Upper lobe of left lung (tissue), 6 donors: ENCODE measurements around the gene GNG7. TPM values are rescaled to one million over a fixed set of nuclear protein-coding genes. Genes with fewer than 3 reads are reported as not detected.

Source experiments
- ATAC-seq, 2 donors: fragments of 200-7000 bp; cut with Tn5 transposase; one replicate each; pipeline ENCODE4 v1.9.1; 2022; ENCODE audit warnings: mild to moderate bottlenecking in 2 of 2, moderate library complexity in 2 of 2; ENCODE audit not compliant: low FRiP score in 2 of 2
- DNase-seq, 2 donors: peaks; one replicate each; pipeline ENCODE4 v3.0.0-alpha.2; 2019 to 2020
- H3K27ac ChIP-seq, 4 donors: fragments of 200-600 bp; sonication (generic); one replicate each; pipeline ENCODE4 v1.5.1; 2016 to 2019
- H3K27me3 ChIP-seq, 4 donors: fragments of 200-600 bp; sonication (generic); one replicate each; pipeline ENCODE4 v1.5.1; 2017 to 2019
- H3K36me3 ChIP-seq, 4 donors: fragments of 200-600 bp; sonication (generic); one replicate each; pipeline ENCODE4 v1.5.1; 2016 to 2019
- H3K4me1 ChIP-seq, 4 donors: fragments of 200-600 bp; sonication (generic); one replicate each; pipeline ENCODE4 v1.5.1; 2018 to 2019
- H3K4me3 ChIP-seq, 4 donors: fragments of 200-600 bp; sonication (generic); one replicate each; pipeline ENCODE4 v1.5.1; 2017 to 2019; ENCODE audit warnings: mild to moderate bottlenecking in 2 of 4, moderate library complexity in 1 of 4
- H3K9me3 ChIP-seq, 4 donors: fragments of 200-600 bp; sonication (generic); one replicate each; pipeline ENCODE4 v1.5.1; 2018 to 2019
- CTCF ChIP-seq, 6 experiments: fragments of 450-650 bp in 4 of 6; fragments of 200-600 bp in 2 of 6; sonication (generic) in 2 of 6; IDR thresholded peaks; one replicate each; pipeline ENCODE4 v1.5.1; 2016 to 2019; ENCODE audit warnings: antibody characterized with exemption in 6 of 6
- EP300 ChIP-seq, 4 donors: sonication (generic); formaldehyde crosslinking; IDR thresholded peaks; one replicate each; pipeline ENCODE4 v1.5.1; 2017; ENCODE audit warnings: antibody characterized with exemption in 4 of 4, control low read depth in 2 of 4
- POLR2A ChIP-seq, 4 donors: fragments of 450-650 bp; IDR thresholded peaks; one replicate each; pipeline ENCODE4 v1.5.1; 2016 to 2017; ENCODE audit warnings: antibody characterized with exemption in 4 of 4, mild to moderate bottlenecking in 2 of 4
- POLR2AphosphoS5 ChIP-seq, 2 donors: sonication (generic); formaldehyde crosslinking; IDR thresholded peaks; one replicate each; pipeline ENCODE4 v1.5.1; 2017; ENCODE audit warnings: antibody characterized with exemption in 2 of 2
- WGBS, 2 donors: methylation state at CpG; one replicate each; pipeline ENCODE4 v1.1.5; 2017 to 2018; 5-methylcytosine and 5-hydroxymethylcytosine counted together
- total RNA-seq, 6 donors: library from RNA; depleted of rRNA in 4 of 6; stranded (reverse); fragments of >200 nt in 4 of 6; gene quantifications; one replicate each; pipeline versions ENCODE4 v1.1.0 to v1.2.1, GENCODE V29; 2016 to 2021
- donor health status: DM: no; HTN: no; CAD: no; lungs with moderate emphysema.
- donor health status: DM: no; HTN: yes; CAD: no; lungs with severe emphysema.

GNG7 gene
- total RNA-seq, 6 donors from 2014 or later = 3.5 to 7.7 (median 7.1) TPM

GRCh38 chr19:2578901-2579677 lies 123.4 kb downstream of the GNG7 start:
- peaks cover 28 to 49% (median 29%) of the 10 kb centered on the region in 4 donors for H3K4me1 ChIP-seq
- WGBS, 2 donors = 1 to 4% methylated on average over 23 to 36 of the region's 47 CpGs
- peak; percentile 95 to 96 for DNase-seq
- ATAC-seq = peak; percentile 86 to 91
- H3K4me3 ChIP-seq = peak overlapping the region; percentile 9 to 50 (median 37)
- TF ChIP-seq CTCF (IDR thresholded peaks at IDR 0.05) (peak; percentile 92 to 98 (median 97)), EP300 (IDR thresholded peaks at IDR 0.05) (peak in 3 of 4 donors; percentile 20 to 92 (median 90)), POLR2A (IDR thresholded peaks at IDR 0.05) (peak in 3 of 4 donors; percentile 14 to 63 (median 25)), POLR2AphosphoS5 (IDR thresholded peaks at IDR 0.05) (peak; percentile 86 to 87)
- no peaks in the 10 kb centered on the region for H3K36me3 ChIP-seq
- no peaks in the 10 kb centered on the region for H3K27me3 ChIP-seq
- peaks cover 0 to 3% (median 0%) of the 10 kb centered on the region in 4 donors for H3K9me3 ChIP-seq
- peak overlapping the region; percentile 78 to 93 (median 89) for H3K27ac ChIP-seq

- WGBS, 2 donors = 37 to 44% methylated on average over 8 to 13 of the region's 13 CpGs
- DNase-seq (peak in 1 of 2 donors; percentile 79), ATAC-seq (peak; percentile 1 to 44)
- no peaks in the 10 kb centered on the region for H3K36me3 ChIP-seq
- peak overlapping the region in 3 of 4 donors; percentile 31 to 50 (median 43) for H3K4me3 ChIP-seq
- H3K27ac ChIP-seq = peak overlapping the region; percentile 78 to 93 (median 89)
- H3K27me3 ChIP-seq = no peaks in the 10 kb centered on the region
- peaks cover 28 to 49% (median 29%) of the 10 kb centered on the region in 4 donors for H3K4me1 ChIP-seq
- TF ChIP-seq POLR2A (IDR thresholded peaks at IDR 0.05) (no peak), CTCF (IDR thresholded peaks at IDR 0.05) (no peak), EP300 (IDR thresholded peaks at IDR 0.05) (no peak), POLR2AphosphoS5 (IDR thresholded peaks at IDR 0.05) (no peak)
- H3K9me3 ChIP-seq = peaks cover 0 to 3% (median 0%) of the 10 kb centered on the region in 4 donors
These were observed 124.1 kb downstream of the GNG7 start for GRCh38 chr19:2578391-2578890.

GRCh38 chr19:2577722-2578335 lies 124.7 kb downstream of the GNG7 start:
- Histone ChIP-seq H3K27ac (peak overlapping the region; percentile 78 to 93 (median 89)), H3K4me1 (peaks cover 28 to 49% (median 29%) of the 10 kb centered on the region in 4 donors), H3K27me3 (no peaks in the 10 kb centered on the region), H3K36me3 (no peaks in the 10 kb centered on the region), H3K9me3 (no peaks in the 10 kb centered on the region), H3K4me3 (no peak overlapping the region)
- ATAC-seq (no peak), DNase-seq (no peak)
- TF ChIP-seq POLR2AphosphoS5 (IDR thresholded peaks at IDR 0.05) (no peak), POLR2A (IDR thresholded peaks at IDR 0.05) (no peak), CTCF (IDR thresholded peaks at IDR 0.05) (no peak), EP300 (IDR thresholded peaks at IDR 0.05) (no peak)
- WGBS, 2 donors = 81 to 84% methylated on average over 18 of the region's 18 CpGs

- H3K4me1 ChIP-seq = peaks cover 24 to 44% (median 28%) of the 10 kb centered on the region in 4 donors
- 90 to 92% methylated on average over 22 to 27 of the region's 37 CpGs for WGBS, 2 donors
- peak overlapping the region in 1 of 4 donors; percentile 51 for H3K27ac ChIP-seq
- H3K36me3 ChIP-seq = no peaks in the 10 kb centered on the region
- H3K27me3 ChIP-seq = no peaks in the 10 kb centered on the region
- no peaks in the 10 kb centered on the region for H3K9me3 ChIP-seq
- DNase-seq (peak in 1 of 2 donors; percentile 88), ATAC-seq (peak in 1 of 2 donors; percentile 67)
- TF ChIP-seq EP300 (IDR thresholded peaks at IDR 0.05) (peak in 2 of 4 donors; percentile 17 to 92), POLR2A (IDR thresholded peaks at IDR 0.05) (no peak), CTCF (IDR thresholded peaks at IDR 0.05) (no peak), POLR2AphosphoS5 (IDR thresholded peaks at IDR 0.05) (peak; percentile 33 to 52)
- H3K4me3 ChIP-seq = no peak overlapping the region
These were observed 126.6 kb downstream of the GNG7 start for GRCh38 chr19:2575734-2576481.
